ENCODE measurements around the gene ATP7A.

DNA sequence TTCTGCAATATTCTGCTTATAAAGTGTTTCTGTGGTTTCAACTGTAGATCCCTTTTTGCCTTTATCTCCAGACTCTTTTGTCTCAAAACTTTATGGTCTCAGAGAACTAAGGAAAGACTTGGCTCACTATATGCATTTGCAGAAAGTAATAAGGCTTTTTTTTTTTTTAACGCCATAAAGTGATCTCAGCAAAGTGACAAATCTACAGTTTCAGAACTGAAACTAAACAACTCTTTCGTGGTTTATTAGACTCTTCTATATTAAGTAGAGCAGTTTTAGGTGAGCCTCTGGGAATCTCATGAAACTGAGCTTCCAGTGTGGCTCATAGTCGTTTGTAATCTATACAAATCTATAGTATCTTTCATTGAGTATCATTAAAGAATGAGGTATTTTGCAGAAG lies 15.3 kb downstream of the ATP7A start:
- TF ChIP-seq, protein P1, sequence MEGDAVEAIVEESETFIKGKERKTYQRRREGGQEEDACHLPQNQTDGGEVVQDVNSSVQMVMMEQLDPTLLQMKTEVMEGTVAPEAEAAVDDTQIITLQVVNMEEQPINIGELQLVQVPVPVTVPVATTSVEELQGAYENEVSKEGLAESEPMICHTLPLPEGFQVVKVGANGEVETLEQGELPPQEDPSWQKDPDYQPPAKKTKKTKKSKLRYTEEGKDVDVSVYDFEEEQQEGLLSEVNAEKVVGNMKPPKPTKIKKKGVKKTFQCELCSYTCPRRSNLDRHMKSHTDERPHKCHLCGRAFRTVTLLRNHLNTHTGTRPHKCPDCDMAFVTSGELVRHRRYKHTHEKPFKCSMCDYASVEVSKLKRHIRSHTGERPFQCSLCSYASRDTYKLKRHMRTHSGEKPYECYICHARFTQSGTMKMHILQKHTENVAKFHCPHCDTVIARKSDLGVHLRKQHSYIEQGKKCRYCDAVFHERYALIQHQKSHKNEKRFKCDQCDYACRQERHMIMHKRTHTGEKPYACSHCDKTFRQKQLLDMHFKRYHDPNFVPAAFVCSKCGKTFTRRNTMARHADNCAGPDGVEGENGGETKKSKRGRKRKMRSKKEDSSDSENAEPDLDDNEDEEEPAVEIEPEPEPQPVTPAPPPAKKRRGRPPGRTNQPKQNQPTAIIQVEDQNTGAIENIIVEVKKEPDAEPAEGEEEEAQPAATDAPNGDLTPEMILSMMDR (IDR thresholded peaks at IDR 0.05 in 4 of 5, conservative IDR thresholded peaks at IDR 0.05 in 1 of 5), result no peak
- TF ChIP-seq POLR2A (IDR thresholded peaks at IDR 0.05), result no peak
